IPS-NIHi7 (cell line): ENCODE results near the gene SPAG5.

ENCODE experiments used
- DNase-seq: peaks from one replicate; pipeline ENCODE4 v3.0.0; 2012; ENCODE audit warnings: mixed read lengths; ENCODE audit errors: extremely low spot score

SPAG5 gene

GRCh38 chr17:28545141-28545503 lies 53.7 kb downstream of the SPAG5 start:
- no peak for DNase-seq

DNA sequence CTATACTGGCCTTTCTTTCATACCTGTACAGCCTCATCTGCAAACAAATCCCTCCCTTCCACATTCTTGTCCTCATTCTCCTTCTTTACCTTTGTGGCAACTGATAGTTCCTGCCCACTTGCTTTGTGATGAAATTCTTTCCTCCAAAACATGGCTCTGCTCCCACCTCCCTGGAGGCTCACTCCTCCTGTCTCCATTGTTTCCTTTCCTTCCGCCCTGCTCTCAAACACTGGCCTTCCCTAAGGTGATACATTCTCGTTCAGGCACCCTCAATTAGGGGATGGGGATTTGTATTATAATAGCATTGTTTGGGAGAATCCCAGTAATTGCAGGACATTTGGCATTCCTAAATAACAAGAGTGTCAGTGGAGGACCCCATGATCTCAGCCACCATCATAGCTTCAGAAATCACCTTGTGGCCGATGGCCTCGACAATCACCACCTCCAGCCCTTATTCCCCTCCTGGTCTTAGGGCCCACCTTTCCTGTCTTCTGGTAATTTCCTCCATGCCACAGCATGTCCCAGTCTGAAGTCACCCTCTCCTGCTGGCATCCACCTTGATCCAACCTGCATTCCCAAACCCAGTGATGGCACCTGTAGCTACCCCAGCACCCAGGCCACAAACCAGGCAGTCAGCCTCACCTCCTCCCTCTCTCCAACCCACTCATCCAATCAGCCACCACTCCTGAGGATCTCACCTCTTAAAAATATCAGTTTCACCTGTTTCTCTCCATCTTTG lies 54.3 kb downstream of the SPAG5 start:
- DNase-seq, result no peak

GRCh38 chr17:28541439-28541838 lies 57.4 kb downstream of the SPAG5 start:
- DNase-seq, result no peak

GRCh38 chr17:28540231-28540630 lies 58.6 kb downstream of the SPAG5 start:
- DNase-seq, result no peak

DNA sequence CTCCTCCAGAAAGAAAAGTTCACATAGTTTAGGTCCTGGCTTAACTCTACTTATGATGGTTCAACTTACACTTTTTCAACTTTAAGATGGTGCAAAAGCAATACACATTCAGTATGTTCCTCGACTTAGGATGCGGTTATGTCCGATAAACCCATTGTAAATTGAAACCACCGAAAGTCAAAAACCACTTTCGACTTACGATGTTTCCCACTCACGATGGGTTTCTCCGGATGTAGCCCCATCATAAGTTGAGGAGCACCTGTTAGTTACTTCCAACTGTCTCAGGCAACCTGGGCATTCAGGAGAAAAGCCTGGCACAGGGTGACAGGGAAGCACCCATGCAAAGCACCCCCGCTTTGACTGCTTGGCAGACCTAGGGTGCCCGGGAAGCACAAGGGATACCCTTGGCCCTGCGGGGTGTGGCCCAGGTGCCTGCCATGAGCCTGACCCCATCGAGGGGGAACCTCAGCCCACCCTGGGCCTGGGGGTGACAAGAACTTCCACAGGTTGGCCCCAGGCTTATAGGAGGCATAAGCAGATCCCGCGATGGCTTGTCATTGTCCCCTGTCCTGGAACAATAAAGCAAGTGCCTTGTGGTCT lies 60.4 kb downstream of the SPAG5 start:
- DNase-seq, result no peak

GRCh38 chr17:28537219-28537610 lies 61.6 kb downstream of the SPAG5 start:
- DNase-seq, result no peak

DNA sequence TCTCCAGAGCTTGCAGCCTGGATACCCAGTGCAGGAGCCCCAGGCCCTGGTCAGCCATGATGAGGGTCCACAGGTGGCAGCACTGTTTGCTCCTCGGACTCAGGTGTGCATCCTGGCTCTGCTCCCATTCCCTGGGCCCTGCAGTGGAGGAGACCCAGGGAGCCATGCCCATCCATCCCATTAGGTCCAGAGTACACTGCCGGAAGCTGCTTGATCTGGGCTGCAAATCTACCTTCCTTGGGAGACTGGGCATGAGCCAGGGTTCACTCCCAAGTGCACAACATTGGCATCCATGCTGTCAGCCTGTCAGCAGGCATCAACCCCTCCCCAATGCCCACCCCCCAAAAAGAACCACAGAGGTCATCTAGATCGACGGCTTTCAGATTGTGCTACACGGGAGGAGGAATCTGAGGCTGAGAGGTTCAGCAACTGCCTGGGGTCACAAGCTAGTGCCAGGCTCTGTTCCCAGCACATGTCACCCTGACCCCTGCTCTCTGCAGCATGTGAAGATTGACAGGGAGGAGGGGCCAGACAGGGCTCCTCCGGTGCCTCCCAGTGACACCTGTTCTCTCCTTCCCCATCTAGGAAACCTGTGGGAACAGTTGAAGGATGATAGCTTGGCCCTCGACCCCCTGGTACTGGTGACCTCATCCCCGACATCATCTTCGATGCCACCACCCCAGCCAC lies 62.1 kb downstream of the SPAG5 start:
- DNase-seq, result no peak

GRCh38 chr17:28534740-28535375 lies 64.0 kb downstream of the SPAG5 start:
- DNase-seq, result no peak

- no peak for DNase-seq
Measured at GRCh38 chr17:28533091-28533807, 65.6 kb downstream of the SPAG5 start.

GRCh38 chr17:28532050-28532960 lies 66.5 kb downstream of the SPAG5 start:
- DNase-seq, result no peak

GRCh38 chr17:28530926-28531325 lies 67.9 kb downstream of the SPAG5 start:
- DNase-seq, result no peak

DNA sequence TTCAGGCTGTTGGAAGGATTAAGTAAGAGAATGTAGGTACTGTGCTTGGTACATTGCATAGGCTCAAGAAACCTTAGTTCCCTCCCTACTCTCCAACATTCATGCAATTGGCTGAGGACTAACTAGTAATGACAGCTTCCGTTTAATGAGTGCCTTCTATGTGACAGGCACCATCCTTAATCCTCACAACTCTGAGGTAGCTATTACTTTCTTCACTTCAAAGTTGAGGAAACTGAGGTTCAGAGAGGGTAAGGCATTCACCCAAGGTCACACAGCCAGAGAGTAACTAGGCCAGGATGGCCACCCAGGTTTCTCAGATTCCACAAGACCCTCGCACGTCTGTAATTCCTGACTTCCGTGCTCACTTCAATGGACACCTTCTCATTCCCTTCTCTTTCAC lies 68.6 kb downstream of the SPAG5 start:
- no peak for DNase-seq

DNA sequence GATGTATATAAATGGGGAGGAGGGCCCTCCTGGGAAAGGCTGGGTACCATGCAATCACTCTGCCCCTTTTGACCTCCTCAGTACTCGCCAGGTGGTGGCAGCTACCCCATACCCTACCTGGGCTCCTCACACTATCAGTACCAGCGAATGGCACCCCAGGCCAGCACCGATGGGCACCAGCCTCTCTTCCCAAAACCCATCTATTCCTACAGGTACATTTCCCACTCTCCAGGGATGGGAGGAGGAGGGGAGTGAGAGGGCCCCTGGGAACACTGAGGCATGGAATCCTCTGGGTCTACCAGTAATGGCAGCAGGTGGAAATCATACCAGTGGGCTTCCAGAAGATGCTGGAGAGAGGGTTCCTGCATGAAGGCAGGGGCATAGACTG lies 69.8 kb downstream of the SPAG5 start:
- DNase-seq, result no peak

GRCh38 chr17:28528327-28529012 lies 70.4 kb downstream of the SPAG5 start:
- no peak for DNase-seq

DNA sequence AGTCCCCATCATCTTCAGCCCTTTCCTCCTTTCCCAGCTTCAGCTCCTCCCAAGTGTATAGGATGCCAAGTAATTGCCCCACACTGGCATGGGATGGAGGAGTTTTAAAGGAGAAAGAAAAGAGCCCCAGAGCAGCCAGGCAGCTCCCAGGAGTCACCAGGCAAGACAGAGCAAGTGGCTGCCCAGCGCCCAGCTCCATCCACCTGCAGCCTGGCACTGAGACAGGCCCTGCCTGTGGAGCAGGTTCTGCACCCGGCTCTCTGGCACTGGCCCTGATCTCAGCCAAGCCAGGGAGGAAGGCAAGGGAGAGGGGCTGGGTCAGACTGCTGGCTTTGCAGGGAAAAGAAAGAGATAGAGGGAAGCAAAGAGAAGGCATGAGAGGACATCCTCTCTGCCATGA lies 71.0 kb downstream of the SPAG5 start:
- DNase-seq, result no peak
